ENCODE measurements around the gene LSAMP.

LSAMP gene

GRCh38 chr3:116007000-116007399 is 438.3 kb downstream of the LSAMP start:
- Mint-ChIP-seq H3K27me3 (no peaks in the 10 kb centered on the region), H3K4me1 (ENCODE audit: low read depth in 2 of 2) (no peaks in the 10 kb centered on the region), H3K4me3 (no peak overlapping the region), H3K9me3 (peaks cover 0 to 2% of the 10 kb centered on the region in 2 donors), H3K27ac (no peak overlapping the region), H3K36me3 (ENCODE audit: insufficient read depth) (no peaks in the 10 kb centered on the region)
- DNase-seq = no peak
- no peak for ATAC-seq (replicated peaks)

GRCh38 chr3:116005404-116005803 is 439.9 kb downstream of the LSAMP start:
- peaks cover 0 to 2% of the 10 kb centered on the region in 2 donors for H3K9me3 Mint-ChIP-seq
- no peaks in the 10 kb centered on the region for H3K4me1 Mint-ChIP-seq (ENCODE audit: low read depth in 2 of 2)
- no peak overlapping the region for H3K4me3 Mint-ChIP-seq
- no peak overlapping the region for H3K27ac Mint-ChIP-seq
- H3K27me3 Mint-ChIP-seq = no peaks in the 10 kb centered on the region
- ATAC-seq (replicated peaks) (no peak), DNase-seq (no peak)
- H3K36me3 Mint-ChIP-seq (ENCODE audit: insufficient read depth) = no peaks in the 10 kb centered on the region

GRCh38 chr3:116002235-116002634 is 443.1 kb downstream of the LSAMP start:
- DNase-seq (no peak), ATAC-seq (replicated peaks) (no peak)
- H3K36me3 Mint-ChIP-seq (ENCODE audit: insufficient read depth) = no peaks in the 10 kb centered on the region
- no peak overlapping the region for H3K27ac Mint-ChIP-seq
- H3K4me3 Mint-ChIP-seq = no peak overlapping the region
- peaks cover 2% of the 10 kb centered on the region in 2 donors for H3K9me3 Mint-ChIP-seq
- no peaks in the 10 kb centered on the region for H3K4me1 Mint-ChIP-seq (ENCODE audit: low read depth in 2 of 2)
- H3K27me3 Mint-ChIP-seq = no peaks in the 10 kb centered on the region

GRCh38 chr3:116001151-116001621 is 444.1 kb downstream of the LSAMP start:
- H3K27ac Mint-ChIP-seq = no peak overlapping the region
- no peak overlapping the region for H3K4me3 Mint-ChIP-seq

GRCh38 chr3:116000311-116000710 is 445.0 kb downstream of the LSAMP start:
- H3K4me1 Mint-ChIP-seq (ENCODE audit: low read depth in 2 of 2) = no peaks in the 10 kb centered on the region
- H3K4me3 Mint-ChIP-seq = no peak overlapping the region
- no peaks in the 10 kb centered on the region for H3K27me3 Mint-ChIP-seq
- peaks cover 2 to 6% of the 10 kb centered on the region in 2 donors for H3K9me3 Mint-ChIP-seq
- DNase-seq = no peak
- no peaks in the 10 kb centered on the region for H3K36me3 Mint-ChIP-seq (ENCODE audit: insufficient read depth)
- ATAC-seq (replicated peaks) = no peak
- no peak overlapping the region for H3K27ac Mint-ChIP-seq

More at GRCh38 chr3:116001151-116001621, 444.1 kb downstream of the LSAMP start:
- DNase-seq = no peak
- no peak for ATAC-seq (replicated peaks)
- no peaks in the 10 kb centered on the region for H3K36me3 Mint-ChIP-seq (ENCODE audit: insufficient read depth)
- peaks cover 2 to 6% of the 10 kb centered on the region in 2 donors for H3K9me3 Mint-ChIP-seq
- no peaks in the 10 kb centered on the region for H3K4me1 Mint-ChIP-seq (ENCODE audit: low read depth in 2 of 2)
- no peaks in the 10 kb centered on the region for H3K27me3 Mint-ChIP-seq

GRCh38 chr3:115999613-116000012 is 445.7 kb downstream of the LSAMP start:
- ATAC-seq (replicated peaks) (no peak), DNase-seq (no peak)
- peaks cover 2 to 6% of the 10 kb centered on the region in 2 donors for H3K9me3 Mint-ChIP-seq
- no peaks in the 10 kb centered on the region for H3K36me3 Mint-ChIP-seq (ENCODE audit: insufficient read depth)
- H3K4me1 Mint-ChIP-seq (ENCODE audit: low read depth in 2 of 2) = no peaks in the 10 kb centered on the region
- H3K27me3 Mint-ChIP-seq = no peaks in the 10 kb centered on the region
- H3K4me3 Mint-ChIP-seq = no peak overlapping the region
- H3K27ac Mint-ChIP-seq = no peak overlapping the region

- H3K4me1 Mint-ChIP-seq (ENCODE audit: low read depth in 2 of 2) = no peaks in the 10 kb centered on the region
- DNase-seq (no peak), ATAC-seq (replicated peaks) (no peak)
- H3K9me3 Mint-ChIP-seq = peaks cover 2 to 6% of the 10 kb centered on the region in 2 donors
- no peaks in the 10 kb centered on the region for H3K27me3 Mint-ChIP-seq
- H3K27ac Mint-ChIP-seq = no peak overlapping the region
- H3K36me3 Mint-ChIP-seq (ENCODE audit: insufficient read depth) = no peaks in the 10 kb centered on the region
- H3K4me3 Mint-ChIP-seq = no peak overlapping the region
Observed at GRCh38 chr3:115999001-115999585, 446.2 kb downstream of the LSAMP start.

- peaks cover 0 to 6% of the 10 kb centered on the region in 2 donors for H3K9me3 Mint-ChIP-seq
- H3K36me3 Mint-ChIP-seq (ENCODE audit: insufficient read depth) = no peaks in the 10 kb centered on the region
- H3K27me3 Mint-ChIP-seq = no peaks in the 10 kb centered on the region
- ATAC-seq (replicated peaks) (no peak), DNase-seq (no peak)
- H3K27ac Mint-ChIP-seq = no peak overlapping the region
- no peak overlapping the region for H3K4me3 Mint-ChIP-seq
- H3K4me1 Mint-ChIP-seq (ENCODE audit: low read depth in 2 of 2) = no peaks in the 10 kb centered on the region
Observed at GRCh38 chr3:115996420-115997108, 448.7 kb downstream of the LSAMP start.

- no peak for DNase-seq
- H3K27ac Mint-ChIP-seq = no peak overlapping the region
- ATAC-seq (replicated peaks) = no peak
- H3K9me3 Mint-ChIP-seq = peaks cover 0 to 3% of the 10 kb centered on the region in 2 donors
- no peaks in the 10 kb centered on the region for H3K4me1 Mint-ChIP-seq (ENCODE audit: low read depth in 2 of 2)
- no peak overlapping the region for H3K4me3 Mint-ChIP-seq
- no peaks in the 10 kb centered on the region for H3K27me3 Mint-ChIP-seq
- no peaks in the 10 kb centered on the region for H3K36me3 Mint-ChIP-seq (ENCODE audit: insufficient read depth)
Observed at GRCh38 chr3:115990669-115991068, 454.6 kb downstream of the LSAMP start.

GRCh38 chr3:115989684-115990421 is 455.4 kb downstream of the LSAMP start:
- no peak for DNase-seq
- Mint-ChIP-seq H3K4me1 (ENCODE audit: low read depth in 2 of 2) (no peaks in the 10 kb centered on the region), H3K36me3 (ENCODE audit: insufficient read depth) (no peaks in the 10 kb centered on the region), H3K27ac (no peak overlapping the region), H3K27me3 (no peaks in the 10 kb centered on the region), H3K9me3 (peaks cover 0 to 3% of the 10 kb centered on the region in 2 donors), H3K4me3 (no peak overlapping the region)
- ATAC-seq (replicated peaks) = no peak

GRCh38 chr3:115986555-115987207 is 458.6 kb downstream of the LSAMP start:
- Mint-ChIP-seq H3K4me1 (ENCODE audit: low read depth in 2 of 2) (no peaks in the 10 kb centered on the region), H3K36me3 (ENCODE audit: insufficient read depth) (no peaks in the 10 kb centered on the region), H3K9me3 (peaks cover 5 to 10% of the 10 kb centered on the region in 2 donors), H3K4me3 (no peak overlapping the region), H3K27me3 (no peaks in the 10 kb centered on the region), H3K27ac (no peak overlapping the region)
- DNase-seq = no peak
- no peak for ATAC-seq (replicated peaks)

GRCh38 chr3:115982629-115983028 is 462.7 kb downstream of the LSAMP start:
- no peak overlapping the region for H3K4me3 Mint-ChIP-seq
- DNase-seq (no peak), ATAC-seq (replicated peaks) (no peak)
- no peaks in the 10 kb centered on the region for H3K36me3 Mint-ChIP-seq (ENCODE audit: insufficient read depth)
- H3K9me3 Mint-ChIP-seq = peaks cover 5 to 10% of the 10 kb centered on the region in 2 donors
- no peaks in the 10 kb centered on the region for H3K4me1 Mint-ChIP-seq (ENCODE audit: low read depth in 2 of 2)
- no peak overlapping the region for H3K27ac Mint-ChIP-seq
- H3K27me3 Mint-ChIP-seq = no peaks in the 10 kb centered on the region

- H3K27ac Mint-ChIP-seq = no peak overlapping the region
- no peak overlapping the region for H3K4me3 Mint-ChIP-seq
- H3K4me1 Mint-ChIP-seq (ENCODE audit: low read depth in 2 of 2) = no peaks in the 10 kb centered on the region
- no peak for ATAC-seq (replicated peaks)
- DNase-seq = no peak
- H3K9me3 Mint-ChIP-seq = peaks cover 7 to 10% of the 10 kb centered on the region in 2 donors
- no peaks in the 10 kb centered on the region for H3K27me3 Mint-ChIP-seq
- no peaks in the 10 kb centered on the region for H3K36me3 Mint-ChIP-seq (ENCODE audit: insufficient read depth)
Observed at GRCh38 chr3:115982108-115982507, 463.2 kb downstream of the LSAMP start.

Data from effector memory CD8-positive, alpha-beta T cell (primary cell).